H9 (cell line): ENCODE measurements around the gene DENND1A. TPM values are rescaled to one million over a fixed set of nuclear protein-coding genes. Genes with fewer than 3 reads are reported as not detected.

Experiments used
- DNase-seq: peaks from one replicate; pipeline ENCODE4 v3.0.0-alpha.2; 2017
- H2AFZ ChIP-seq: one replicate; pipeline ENCODE4 v1.6.1; 2013; ENCODE audit warnings: mild to moderate bottlenecking, low read length, control low read depth, moderate library complexity
- H2AK5ac ChIP-seq: 2 replicates; pipeline ENCODE4 v1.6.1; 2013; ENCODE audit warnings: low read length, control low read depth, mixed read lengths; ENCODE audit not compliant: insufficient read length
- H2BK120ac ChIP-seq: one replicate; pipeline ENCODE4 v1.6.1; 2013; ENCODE audit warnings: low read depth, mild to moderate bottlenecking, low read length, control low read depth, inconsistent platforms; ENCODE audit not compliant: poor library complexity, severe bottlenecking
- H2BK12ac ChIP-seq: 2 replicates; pipeline ENCODE4 v1.6.1; 2013; ENCODE audit warnings: low read length, control low read depth, mixed read lengths, low read depth; ENCODE audit not compliant: insufficient read length
- H2BK15ac ChIP-seq: 2 replicates; pipeline ENCODE4 v1.6.1; 2013; ENCODE audit warnings: low read depth, low read length, control low read depth
- H2BK20ac ChIP-seq: one replicate; pipeline ENCODE4 v1.6.1; 2013; ENCODE audit warnings: low read depth, mild to moderate bottlenecking, low read length, control low read depth, inconsistent platforms; ENCODE audit not compliant: poor library complexity, severe bottlenecking
- H2BK5ac ChIP-seq: 2 replicates; pipeline ENCODE4 v1.6.1; 2013; ENCODE audit warnings: low read length, control low read depth, mixed read lengths; ENCODE audit not compliant: insufficient read length
- H3K14ac ChIP-seq: 2 replicates; pipeline ENCODE4 v1.6.1; 2013; ENCODE audit warnings: low read length, control low read depth; ENCODE audit not compliant: insufficient read depth
- H3K18ac ChIP-seq: 2 replicates; pipeline ENCODE4 v1.6.1; 2013; ENCODE audit warnings: low read depth, mild to moderate bottlenecking, mixed read lengths, low read length, control low read depth; ENCODE audit not compliant: insufficient read length
- H3K23ac ChIP-seq: 2 replicates; pipeline ENCODE4 v1.6.1; 2013; ENCODE audit warnings: low read length, control low read depth, mixed read lengths, low read depth; ENCODE audit not compliant: insufficient read length
- H3K23me2 ChIP-seq: 2 replicates; pipeline ENCODE4 v1.6.1; 2013; ENCODE audit warnings: low read depth, mild to moderate bottlenecking, mixed read lengths, low read length, control low read depth; ENCODE audit not compliant: insufficient read length, poor library complexity, severe bottlenecking
- H3K27ac ChIP-seq: 2 replicates; pipeline ENCODE4 v1.5.1; 2013; ENCODE audit warnings: low read length, control low read depth, mixed read lengths, low read depth; ENCODE audit not compliant: insufficient read length
- H3K27me3 ChIP-seq: 2 replicates; pipeline ENCODE4 v1.6.1; 2013; ENCODE audit warnings: low read length, control low read depth, inconsistent platforms; ENCODE audit not compliant: insufficient read depth
- H3K4ac ChIP-seq: 2 replicates; pipeline ENCODE4 v1.6.1; 2013; ENCODE audit warnings: low read depth, mild to moderate bottlenecking, control low read depth, inconsistent platforms, low read length, moderate library complexity
- H3K4me1 ChIP-seq: 2 replicates; pipeline ENCODE4 v1.6.1; 2013; ENCODE audit warnings: low read length, control low read depth, inconsistent platforms; ENCODE audit not compliant: insufficient read depth
- H3K4me2 ChIP-seq: 2 replicates; pipeline ENCODE4 v1.6.1; 2013; ENCODE audit warnings: low read length, control low read depth, mixed read lengths; ENCODE audit not compliant: insufficient read length, insufficient read depth
- H3K56ac ChIP-seq: 2 replicates; pipeline ENCODE4 v1.6.1; 2013; ENCODE audit warnings: low read depth, mild to moderate bottlenecking, mixed read lengths, low read length, control low read depth; ENCODE audit not compliant: insufficient read length
- H3K79me1 ChIP-seq: 2 replicates; pipeline ENCODE4 v1.6.1; 2013; ENCODE audit warnings: low read depth, mild to moderate bottlenecking, moderate library complexity, low read length, control low read depth, inconsistent platforms; ENCODE audit not compliant: insufficient read depth, poor library complexity, severe bottlenecking
- H3K79me2 ChIP-seq: 2 replicates; pipeline ENCODE4 v1.6.1; 2013; ENCODE audit warnings: low read length, control low read depth, inconsistent platforms; ENCODE audit not compliant: insufficient read depth
- H3K9ac ChIP-seq: 2 replicates; pipeline ENCODE4 v1.6.1; 2013; ENCODE audit warnings: low read length, control low read depth, mixed read lengths; ENCODE audit not compliant: insufficient read length; ENCODE audit errors: extremely low read depth
- H3K9me3 ChIP-seq: one replicate; pipeline ENCODE4 v1.6.1; 2013; ENCODE audit warnings: low read depth, low read length, inconsistent platforms; ENCODE audit not compliant: control insufficient read depth
- H3T11ph ChIP-seq: one replicate; pipeline ENCODE4 v1.6.1; 2013; ENCODE audit warnings: mild to moderate bottlenecking, low read length, control low read depth, inconsistent platforms
- H4K20me1 ChIP-seq: one replicate; pipeline ENCODE4 v1.6.1; 2013; ENCODE audit not compliant: control insufficient read depth, insufficient read length, insufficient read depth
- H4K5ac ChIP-seq: 2 replicates; pipeline ENCODE4 v1.6.1; 2013; ENCODE audit warnings: low read depth, mild to moderate bottlenecking, mixed read lengths, low read length, control low read depth; ENCODE audit not compliant: insufficient read length
- H4K8ac ChIP-seq: replicated peaks from 2 replicates; pipeline ENCODE4 v1.6.1; 2013; ENCODE audit warnings: low read length, control low read depth, mixed read lengths, low read depth; ENCODE audit not compliant: insufficient read length
- H4K91ac ChIP-seq: 2 replicates; pipeline ENCODE4 v1.6.1; 2013; ENCODE audit warnings: low read depth, mild to moderate bottlenecking, moderate library complexity, mixed read lengths, low read length, control low read depth; ENCODE audit not compliant: insufficient read length
- H3K27ac Mint-ChIP-seq, 3 experiments: 2 replicates in 2 of 3; 3 replicates in 1 of 3; pipeline ENCODE4 v1.8.0; 2020 to 2021; ENCODE audit warnings: mixed read lengths in 3 of 3, mild to moderate bottlenecking in 1 of 3, moderate library complexity in 1 of 3
- H3K27me3 Mint-ChIP-seq: 2 replicates; pipeline ENCODE4 v1.8.0; 2021; ENCODE audit warnings: low read depth, mild to moderate bottlenecking, moderate library complexity, mixed read lengths
- H3K36me3 Mint-ChIP-seq, 3 experiments: 2 replicates in 2 of 3; 3 replicates in 1 of 3; pipeline ENCODE4 v1.8.0; 2020 to 2021; ENCODE audit warnings: low read depth in 3 of 3, mixed read lengths in 3 of 3; ENCODE audit not compliant: insufficient read depth in 1 of 3
- H3K4me1 Mint-ChIP-seq, 2 experiments: 2 replicates each; pipeline ENCODE4 v1.8.0; 2020; ENCODE audit warnings: mixed read lengths in 2 of 2
- H3K4me3 Mint-ChIP-seq, 2 experiments: 2 replicates in 1 of 2; 3 replicates in 1 of 2; pipeline ENCODE4 v1.8.0; 2020 to 2021; ENCODE audit warnings: mild to moderate bottlenecking in 2 of 2, mixed read lengths in 2 of 2, moderate library complexity in 1 of 2
- H3K9me3 Mint-ChIP-seq, 2 experiments: 2 replicates in 1 of 2; 3 replicates in 1 of 2; pipeline ENCODE4 v1.8.0; 2020; ENCODE audit warnings: mild to moderate bottlenecking in 2 of 2, mixed read lengths in 2 of 2, moderate library complexity in 1 of 2
- WGBS: extraction: QIAGEN DNeasy Blood & Tissue Kit; methylation state at CpG from one replicate; pipeline ENCODE4 v1.1.7; 2013; ENCODE audit warnings: missing lambda C conversion rate, low lambda C conversion rate, mixed read lengths; ENCODE audit not compliant: insufficient read length; ENCODE audit errors: extremely low coverage; 5-methylcytosine and 5-hydroxymethylcytosine counted together
- total RNA-seq: library from RNA; stranded (reverse); gene quantifications from 2 replicates; pipeline ENCODE4 v1.2.1, GENCODE V29; 2021
- TF ChIP-seq, protein P1 (sequence below): fragments of 200-600 bp; sonication (generic); conservative IDR thresholded peaks from 3 replicates; pipeline ENCODE4 v1.8.0; 2021; ENCODE audit warnings: antibody characterized with exemption, mild to moderate bottlenecking

DENND1A gene
- total RNA-seq, 1 experiment from 2014 or later = 20.4 TPM

DNA sequence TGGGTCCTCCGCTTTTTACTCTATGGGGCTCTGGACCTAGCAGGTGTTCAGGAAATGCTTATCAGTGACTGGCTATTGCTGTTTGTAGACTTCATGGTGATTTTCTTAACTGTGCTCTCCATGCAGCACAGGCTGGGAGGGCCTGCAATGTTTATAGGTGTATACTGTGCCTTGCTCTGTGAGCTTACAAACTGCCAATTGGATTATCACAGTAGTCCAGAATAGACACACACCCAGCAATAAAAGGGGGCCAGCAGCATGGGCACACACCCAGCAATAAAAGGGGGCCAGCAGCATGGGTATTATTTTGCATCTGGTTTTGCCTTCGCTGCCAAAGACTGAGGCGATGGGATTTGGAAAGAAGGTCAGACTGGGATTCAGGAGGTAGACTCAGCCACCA, 473.9 kb downstream of the DENND1A start:
- TF ChIP-seq, protein P1, sequence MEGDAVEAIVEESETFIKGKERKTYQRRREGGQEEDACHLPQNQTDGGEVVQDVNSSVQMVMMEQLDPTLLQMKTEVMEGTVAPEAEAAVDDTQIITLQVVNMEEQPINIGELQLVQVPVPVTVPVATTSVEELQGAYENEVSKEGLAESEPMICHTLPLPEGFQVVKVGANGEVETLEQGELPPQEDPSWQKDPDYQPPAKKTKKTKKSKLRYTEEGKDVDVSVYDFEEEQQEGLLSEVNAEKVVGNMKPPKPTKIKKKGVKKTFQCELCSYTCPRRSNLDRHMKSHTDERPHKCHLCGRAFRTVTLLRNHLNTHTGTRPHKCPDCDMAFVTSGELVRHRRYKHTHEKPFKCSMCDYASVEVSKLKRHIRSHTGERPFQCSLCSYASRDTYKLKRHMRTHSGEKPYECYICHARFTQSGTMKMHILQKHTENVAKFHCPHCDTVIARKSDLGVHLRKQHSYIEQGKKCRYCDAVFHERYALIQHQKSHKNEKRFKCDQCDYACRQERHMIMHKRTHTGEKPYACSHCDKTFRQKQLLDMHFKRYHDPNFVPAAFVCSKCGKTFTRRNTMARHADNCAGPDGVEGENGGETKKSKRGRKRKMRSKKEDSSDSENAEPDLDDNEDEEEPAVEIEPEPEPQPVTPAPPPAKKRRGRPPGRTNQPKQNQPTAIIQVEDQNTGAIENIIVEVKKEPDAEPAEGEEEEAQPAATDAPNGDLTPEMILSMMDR = no peak
- no peak overlapping the region for H2BK20ac ChIP-seq
- H2BK120ac ChIP-seq = no peak overlapping the region
- no peak overlapping the region for H2BK12ac ChIP-seq
- Mint-ChIP-seq H3K9me3 (no peaks in the 10 kb centered on the region), H3K36me3 (peaks cover 0 to 6% (median 4%) of the 10 kb centered on the region in 3 experiments; a peak in 4 of 7 replicates), H3K27ac (peak overlapping the region in 1 of 3 experiments; percentile 7; a peak in 3 of 7 replicates), H3K4me1 (peaks cover 6 to 7% of the 10 kb centered on the region in 2 experiments), H3K4me3 (no peak overlapping the region), H3K27me3 (no peaks in the 10 kb centered on the region; the same call in 1 of the 2 replicates)
- no peaks in the 10 kb centered on the region for H3K9me3 ChIP-seq
- H3K4me1 ChIP-seq = no peaks in the 10 kb centered on the region
- H2AFZ ChIP-seq = no peak overlapping the region
- no peak overlapping the region for H3K27ac ChIP-seq
- no peaks in the 10 kb centered on the region for H3K79me1 ChIP-seq
- H3K14ac ChIP-seq = no peak overlapping the region
- no peak overlapping the region for H4K8ac ChIP-seq
- no peak overlapping the region for H2AK5ac ChIP-seq
- no peak overlapping the region for H2BK5ac ChIP-seq
- H4K5ac ChIP-seq = no peak overlapping the region
- H3K23ac ChIP-seq = no peak overlapping the region
- H3K4me2 ChIP-seq = no peak overlapping the region
- H2BK15ac ChIP-seq = no peak overlapping the region
- H3K79me2 ChIP-seq = no peaks in the 10 kb centered on the region
- H3K27me3 ChIP-seq = no peaks in the 10 kb centered on the region
- H4K20me1 ChIP-seq = no peaks in the 10 kb centered on the region
- H3K23me2 ChIP-seq = no peaks in the 10 kb centered on the region
- no peak for DNase-seq
- no peak overlapping the region for H3K4ac ChIP-seq
- H4K91ac ChIP-seq = no peak overlapping the region
- H3K56ac ChIP-seq = no peak overlapping the region
- no peak overlapping the region for H3K9ac ChIP-seq
- no peak overlapping the region for H3T11ph ChIP-seq
- no peak overlapping the region for H3K18ac ChIP-seq
- WGBS = no CpG with 5 or more reads among the region's 3 CpGs
